Measurements from ENCODE around the gene SSR2. TPM values are rescaled to one million over a fixed set of nuclear protein-coding genes. Genes with fewer than 3 reads are reported as not detected.

The SSR2 gene
- total and polyA plus RNA-seq, 2 donors = 251 to 262 TPM

- peaks cover 49 to 84% of the 10 kb centered on the region in 2 donors for H3K4me1 ChIP-seq (ENCODE audit: control insufficient read depth in 2 of 2, insufficient read depth in 2 of 2, low read length in 2 of 2)
- H3K27me3 ChIP-seq (ENCODE audit: control insufficient read depth in 2 of 2, insufficient read depth in 1 of 2, low read length in 1 of 2) = no peaks in the 10 kb centered on the region
- peaks cover 0 to 7% of the 10 kb centered on the region in 2 donors for H3K9me3 ChIP-seq (ENCODE audit: control insufficient read depth in 2 of 2, insufficient read depth in 1 of 2, low read length in 1 of 2)
- H3K27ac ChIP-seq (ENCODE audit: low read depth in 1 of 2, low read length in 1 of 2) = peak overlapping the region; percentile 64 to 91
- peaks cover 33% of the 10 kb centered on the region in 2 donors for H3K36me3 ChIP-seq (ENCODE audit: control insufficient read depth in 2 of 2, insufficient read depth in 2 of 2, low read length in 1 of 2)
- no peak for DNase-seq (ENCODE audit: low read depth in 6 of 9, low spot score in 9 of 9)
- 48% methylated on average over 13 of the region's 13 CpGs for WGBS
- H3K4me3 ChIP-seq (ENCODE audit: low read length in 2 of 2) = peak overlapping the region; percentile 92 to 97
Measured at GRCh38 chr1:155974208-155975115, 46.3 kb downstream of the SSR2 start.

- H3K36me3 ChIP-seq (ENCODE audit: control insufficient read depth in 2 of 2, insufficient read depth in 2 of 2, low read length in 1 of 2) = peaks cover 40 to 41% of the 10 kb centered on the region in 2 donors
- 90% methylated on average over 3 of the region's 3 CpGs for WGBS
Measured at GRCh38 chr1:155973723-155974122, 47.0 kb downstream of the SSR2 start.

GRCh38 chr1:155971910-155972809 lies 48.6 kb downstream of the SSR2 start:
- Histone ChIP-seq H3K27me3 (ENCODE audit: control insufficient read depth in 2 of 2, insufficient read depth in 1 of 2, low read length in 1 of 2) (no peaks in the 10 kb centered on the region), H3K9me3 (ENCODE audit: control insufficient read depth in 2 of 2, insufficient read depth in 1 of 2, low read length in 1 of 2) (no peaks in the 10 kb centered on the region), H3K36me3 (ENCODE audit: control insufficient read depth in 2 of 2, insufficient read depth in 2 of 2, low read length in 1 of 2) (peaks cover 56% of the 10 kb centered on the region in 2 donors), H3K4me3 (ENCODE audit: low read length in 2 of 2) (no peak overlapping the region), H3K27ac (ENCODE audit: low read depth in 1 of 2, low read length in 1 of 2) (no peak overlapping the region), H3K4me1 (ENCODE audit: control insufficient read depth in 2 of 2, insufficient read depth in 2 of 2, low read length in 2 of 2) (peaks cover 50 to 96% of the 10 kb centered on the region in 2 donors)
- WGBS = 94% methylated on average over 9 of the region's 9 CpGs
- DNase-seq (ENCODE audit: low read depth in 6 of 9, low spot score in 9 of 9) = no peak

More at GRCh38 chr1:155973723-155974122, 47.0 kb downstream of the SSR2 start:
- H3K9me3 ChIP-seq (ENCODE audit: control insufficient read depth in 2 of 2, insufficient read depth in 1 of 2, low read length in 1 of 2) = peaks cover 0 to 5% of the 10 kb centered on the region in 2 donors
- no peaks in the 10 kb centered on the region for H3K27me3 ChIP-seq (ENCODE audit: control insufficient read depth in 2 of 2, insufficient read depth in 1 of 2, low read length in 1 of 2)
- peaks cover 43 to 84% of the 10 kb centered on the region in 2 donors for H3K4me1 ChIP-seq (ENCODE audit: control insufficient read depth in 2 of 2, insufficient read depth in 2 of 2, low read length in 2 of 2)
- no peak for DNase-seq (ENCODE audit: low read depth in 6 of 9, low spot score in 9 of 9)
- H3K27ac ChIP-seq (ENCODE audit: low read depth in 1 of 2, low read length in 1 of 2) = peak overlapping the region; percentile 23 to 32
- no peak overlapping the region for H3K4me3 ChIP-seq (ENCODE audit: low read length in 2 of 2)

- Histone ChIP-seq H3K36me3 (ENCODE audit: control insufficient read depth in 2 of 2, insufficient read depth in 2 of 2, low read length in 1 of 2) (peaks cover 71% of the 10 kb centered on the region in 2 donors), H3K4me1 (ENCODE audit: control insufficient read depth in 2 of 2, insufficient read depth in 2 of 2, low read length in 2 of 2) (peaks cover 50 to 86% of the 10 kb centered on the region in 2 donors), H3K27ac (ENCODE audit: low read depth in 1 of 2, low read length in 1 of 2) (peak overlapping the region; percentile 33 to 58), H3K9me3 (ENCODE audit: control insufficient read depth in 2 of 2, insufficient read depth in 1 of 2, low read length in 1 of 2) (no peaks in the 10 kb centered on the region), H3K4me3 (ENCODE audit: low read length in 2 of 2) (no peak overlapping the region), H3K27me3 (ENCODE audit: control insufficient read depth in 2 of 2, insufficient read depth in 1 of 2, low read length in 1 of 2) (no peaks in the 10 kb centered on the region)
- peak in 1 of 9 donors; percentile 38 for DNase-seq (ENCODE audit: low read depth in 6 of 9, low spot score in 9 of 9)
- WGBS = 21% methylated on average over 11 of the region's 11 CpGs
Measured at GRCh38 chr1:155970531-155971167, 50.1 kb downstream of the SSR2 start.

GRCh38 chr1:155969377-155969791 lies 51.4 kb downstream of the SSR2 start:
- no peak for DNase-seq (ENCODE audit: low read depth in 6 of 9, low spot score in 9 of 9)
- H3K36me3 ChIP-seq (ENCODE audit: control insufficient read depth in 2 of 2, insufficient read depth in 2 of 2, low read length in 1 of 2) = peaks cover 81 to 84% of the 10 kb centered on the region in 2 donors
- H3K27ac ChIP-seq (ENCODE audit: low read depth in 1 of 2, low read length in 1 of 2) = peak overlapping the region in 1 of 2 donors; percentile 33
- no peaks in the 10 kb centered on the region for H3K27me3 ChIP-seq (ENCODE audit: control insufficient read depth in 2 of 2, insufficient read depth in 1 of 2, low read length in 1 of 2)
- H3K4me3 ChIP-seq (ENCODE audit: low read length in 2 of 2) = no peak overlapping the region
- H3K9me3 ChIP-seq (ENCODE audit: control insufficient read depth in 2 of 2, insufficient read depth in 1 of 2, low read length in 1 of 2) = no peaks in the 10 kb centered on the region
- H3K4me1 ChIP-seq (ENCODE audit: control insufficient read depth in 2 of 2, insufficient read depth in 2 of 2, low read length in 2 of 2) = peaks cover 43 to 73% of the 10 kb centered on the region in 2 donors
- WGBS = 97% methylated on average over 9 of the region's 9 CpGs

GRCh38 chr1:155968670-155969069 lies 52.1 kb downstream of the SSR2 start:
- no peaks in the 10 kb centered on the region for H3K9me3 ChIP-seq (ENCODE audit: control insufficient read depth in 2 of 2, insufficient read depth in 1 of 2, low read length in 1 of 2)
- H3K36me3 ChIP-seq (ENCODE audit: control insufficient read depth in 2 of 2, insufficient read depth in 2 of 2, low read length in 1 of 2) = peaks cover 79 to 86% of the 10 kb centered on the region in 2 donors
- WGBS = 93% methylated on average over 3 of the region's 3 CpGs
- no peak overlapping the region for H3K4me3 ChIP-seq (ENCODE audit: low read length in 2 of 2)
- DNase-seq (ENCODE audit: low read depth in 6 of 9, low spot score in 9 of 9) = no peak
- H3K27ac ChIP-seq (ENCODE audit: low read depth in 1 of 2, low read length in 1 of 2) = peak overlapping the region in 1 of 2 donors; percentile 20
- H3K27me3 ChIP-seq (ENCODE audit: control insufficient read depth in 2 of 2, insufficient read depth in 1 of 2, low read length in 1 of 2) = no peaks in the 10 kb centered on the region
- H3K4me1 ChIP-seq (ENCODE audit: control insufficient read depth in 2 of 2, insufficient read depth in 2 of 2, low read length in 2 of 2) = peaks cover 38 to 66% of the 10 kb centered on the region in 2 donors

- Histone ChIP-seq H3K4me1 (ENCODE audit: control insufficient read depth in 2 of 2, insufficient read depth in 2 of 2, low read length in 2 of 2) (peaks cover 35 to 61% of the 10 kb centered on the region in 2 donors), H3K27me3 (ENCODE audit: control insufficient read depth in 2 of 2, insufficient read depth in 1 of 2, low read length in 1 of 2) (no peaks in the 10 kb centered on the region), H3K36me3 (ENCODE audit: control insufficient read depth in 2 of 2, insufficient read depth in 2 of 2, low read length in 1 of 2) (peaks cover 84 to 90% of the 10 kb centered on the region in 2 donors), H3K9me3 (ENCODE audit: control insufficient read depth in 2 of 2, insufficient read depth in 1 of 2, low read length in 1 of 2) (no peaks in the 10 kb centered on the region), H3K4me3 (ENCODE audit: low read length in 2 of 2) (no peak overlapping the region), H3K27ac (ENCODE audit: low read depth in 1 of 2, low read length in 1 of 2) (peak overlapping the region; percentile 72 to 76)
- DNase-seq (ENCODE audit: low read depth in 6 of 9, low spot score in 9 of 9) = no peak
- 84% methylated on average over 7 of the region's 7 CpGs for WGBS
Measured at GRCh38 chr1:155968051-155968400, 52.7 kb downstream of the SSR2 start.

GRCh38 chr1:155967341-155968050 lies 53.3 kb downstream of the SSR2 start:
- Histone ChIP-seq H3K4me3 (ENCODE audit: low read length in 2 of 2) (no peak overlapping the region), H3K27me3 (ENCODE audit: control insufficient read depth in 2 of 2, insufficient read depth in 1 of 2, low read length in 1 of 2) (no peaks in the 10 kb centered on the region), H3K9me3 (ENCODE audit: control insufficient read depth in 2 of 2, insufficient read depth in 1 of 2, low read length in 1 of 2) (peaks cover 0 to 3% of the 10 kb centered on the region in 2 donors), H3K4me1 (ENCODE audit: control insufficient read depth in 2 of 2, insufficient read depth in 2 of 2, low read length in 2 of 2) (peaks cover 30 to 55% of the 10 kb centered on the region in 2 donors), H3K27ac (ENCODE audit: low read depth in 1 of 2, low read length in 1 of 2) (peak overlapping the region; percentile 72 to 76), H3K36me3 (ENCODE audit: control insufficient read depth in 2 of 2, insufficient read depth in 2 of 2, low read length in 1 of 2) (peaks cover 88 to 90% of the 10 kb centered on the region in 2 donors)
- WGBS = 62% methylated on average over 13 of the region's 13 CpGs
- DNase-seq (ENCODE audit: low read depth in 6 of 9, low spot score in 9 of 9) = peak in 1 of 9 donors; percentile 67
